Measurements from ENCODE around the gene GRK5.

Gene GRK5

DNA sequence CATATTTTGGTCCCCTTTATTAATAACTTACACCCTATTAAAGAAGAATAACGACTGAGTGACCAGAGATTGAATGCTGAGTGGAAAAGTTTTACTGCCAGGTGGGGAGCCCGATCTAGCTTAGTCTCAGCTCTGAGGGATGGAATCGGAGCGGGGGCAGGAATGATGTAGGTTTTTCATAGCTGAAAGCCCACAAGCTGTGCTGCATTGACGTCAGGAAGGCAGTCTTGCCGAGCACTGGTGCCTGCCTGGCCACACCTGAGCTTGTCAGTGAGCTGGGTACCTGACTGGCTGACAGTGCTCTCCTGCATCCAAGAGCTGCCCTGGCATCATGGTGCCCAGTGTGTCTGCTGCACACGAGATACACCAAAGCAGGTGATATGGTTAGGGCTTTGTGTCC lies 34.8 kb downstream of the GRK5 start:
- DNase-seq (ENCODE audit: low read depth): no peak
- no peak overlapping the region for H3K4me3 ChIP-seq (ENCODE audit: low read depth, low read length)
- TF ChIP-seq, protein P1, sequence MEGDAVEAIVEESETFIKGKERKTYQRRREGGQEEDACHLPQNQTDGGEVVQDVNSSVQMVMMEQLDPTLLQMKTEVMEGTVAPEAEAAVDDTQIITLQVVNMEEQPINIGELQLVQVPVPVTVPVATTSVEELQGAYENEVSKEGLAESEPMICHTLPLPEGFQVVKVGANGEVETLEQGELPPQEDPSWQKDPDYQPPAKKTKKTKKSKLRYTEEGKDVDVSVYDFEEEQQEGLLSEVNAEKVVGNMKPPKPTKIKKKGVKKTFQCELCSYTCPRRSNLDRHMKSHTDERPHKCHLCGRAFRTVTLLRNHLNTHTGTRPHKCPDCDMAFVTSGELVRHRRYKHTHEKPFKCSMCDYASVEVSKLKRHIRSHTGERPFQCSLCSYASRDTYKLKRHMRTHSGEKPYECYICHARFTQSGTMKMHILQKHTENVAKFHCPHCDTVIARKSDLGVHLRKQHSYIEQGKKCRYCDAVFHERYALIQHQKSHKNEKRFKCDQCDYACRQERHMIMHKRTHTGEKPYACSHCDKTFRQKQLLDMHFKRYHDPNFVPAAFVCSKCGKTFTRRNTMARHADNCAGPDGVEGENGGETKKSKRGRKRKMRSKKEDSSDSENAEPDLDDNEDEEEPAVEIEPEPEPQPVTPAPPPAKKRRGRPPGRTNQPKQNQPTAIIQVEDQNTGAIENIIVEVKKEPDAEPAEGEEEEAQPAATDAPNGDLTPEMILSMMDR (IDR thresholded peaks at IDR 0.05; ENCODE audit: control insufficient read depth, extremely low read depth, insufficient read depth): no peak

DNA sequence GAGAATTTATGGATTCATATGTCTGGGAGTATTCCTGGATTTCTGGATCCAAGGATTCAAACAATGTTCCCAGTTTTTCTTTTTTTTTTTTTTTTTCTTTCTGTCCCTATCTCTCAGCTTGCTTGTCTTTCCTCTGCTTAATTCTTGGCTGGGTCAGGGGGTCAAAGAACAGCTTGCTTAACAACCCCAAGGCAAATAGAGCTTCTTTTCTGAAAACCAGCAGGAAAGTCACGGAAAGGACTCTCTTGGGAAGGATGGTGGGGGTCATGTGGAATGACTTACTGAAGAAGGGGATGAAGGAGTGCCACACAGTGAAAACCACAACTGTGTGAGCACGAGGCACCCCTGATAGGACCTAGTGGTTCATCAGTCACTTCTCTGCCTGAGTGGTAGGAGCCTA lies 36.1 kb downstream of the GRK5 start:
- TF ChIP-seq, protein P1 (IDR thresholded peaks at IDR 0.05; ENCODE audit: control insufficient read depth, extremely low read depth, insufficient read depth): no peak
- DNase-seq (ENCODE audit: low read depth): no peak
- H3K4me3 ChIP-seq (ENCODE audit: low read depth, low read length): no peak overlapping the region

DNA sequence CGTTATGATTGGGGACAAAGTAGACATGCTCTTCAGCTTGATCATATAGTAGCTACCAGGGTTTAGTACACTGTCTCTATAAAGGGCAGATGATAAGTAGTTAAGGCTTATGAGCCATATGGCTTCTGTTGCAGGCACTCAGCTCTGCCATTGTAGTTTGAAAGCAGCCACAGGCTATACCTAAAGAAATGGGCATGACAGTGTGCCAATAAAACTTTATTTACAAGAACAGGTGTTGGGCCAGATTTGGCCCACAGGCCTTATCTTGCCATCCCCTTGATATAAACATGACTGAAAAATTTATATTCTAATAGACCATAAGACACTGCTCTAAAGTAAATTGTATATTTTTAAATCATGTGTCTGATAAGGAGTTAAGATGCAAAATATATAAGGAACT lies 36.6 kb downstream of the GRK5 start:
- H3K4me3 ChIP-seq (ENCODE audit: low read depth, low read length): no peak overlapping the region
- TF ChIP-seq, protein P1 (IDR thresholded peaks at IDR 0.05; ENCODE audit: control insufficient read depth, extremely low read depth, insufficient read depth): no peak
- DNase-seq (ENCODE audit: low read depth): no peak

DNA sequence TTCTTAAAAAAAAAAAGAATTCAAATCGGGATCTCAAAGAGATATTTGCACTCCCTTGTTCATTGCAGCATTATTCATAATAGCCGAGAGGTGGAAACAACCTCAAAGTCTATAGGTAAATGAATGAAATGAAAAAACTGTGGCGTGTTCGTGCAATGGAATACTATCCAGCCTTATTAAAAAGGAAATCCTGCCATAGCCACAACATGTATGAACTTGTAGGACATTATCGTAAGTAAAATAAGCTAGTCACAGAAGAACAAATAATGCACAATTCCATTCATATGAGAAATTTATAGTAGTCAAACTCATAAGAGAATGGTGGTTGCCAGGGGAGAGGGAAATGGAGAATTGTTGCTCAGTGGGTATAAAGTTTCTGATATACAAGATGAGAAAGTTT lies 37.9 kb downstream of the GRK5 start:
- no peak for DNase-seq (ENCODE audit: low read depth)
- TF ChIP-seq, protein P1 (IDR thresholded peaks at IDR 0.05; ENCODE audit: control insufficient read depth, extremely low read depth, insufficient read depth): no peak

DNA sequence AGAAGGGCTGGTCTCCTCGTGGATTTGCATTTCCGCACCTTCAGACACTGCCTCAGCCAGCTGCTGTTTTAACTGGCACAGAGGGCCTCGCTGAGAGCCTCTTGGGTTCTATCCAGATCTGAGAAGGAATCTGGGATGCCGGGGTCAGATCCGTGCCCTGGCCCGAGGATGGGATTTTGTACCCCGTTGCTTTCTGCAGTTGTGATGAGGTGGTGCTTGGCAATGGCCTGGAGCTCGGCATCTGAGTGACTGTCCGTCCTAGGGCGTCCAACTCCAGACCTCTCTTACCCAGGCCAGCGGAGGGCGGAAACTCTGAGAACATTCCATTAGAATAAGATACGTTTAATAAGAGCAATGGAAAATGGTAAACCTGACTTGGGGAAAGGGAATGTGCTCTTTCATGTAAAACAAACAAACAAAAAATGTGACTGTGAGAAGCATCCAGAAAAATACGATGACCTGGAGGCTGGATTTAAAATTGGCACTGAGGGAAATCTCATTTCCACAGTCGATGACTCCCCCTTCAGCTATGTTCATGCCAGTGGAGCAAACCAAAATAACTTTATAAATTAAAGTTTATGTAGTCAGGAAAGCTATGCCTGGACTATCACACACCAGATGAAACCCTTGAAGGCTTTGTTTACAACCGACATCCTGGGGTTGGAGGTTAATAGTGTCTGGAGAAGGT lies 39.6 kb downstream of the GRK5 start:
- H3K4me3 ChIP-seq (ENCODE audit: low read depth, low read length): no peak overlapping the region
- no peak for DNase-seq (ENCODE audit: low read depth)
- TF ChIP-seq, protein P1 (IDR thresholded peaks at IDR 0.05; ENCODE audit: control insufficient read depth, extremely low read depth, insufficient read depth): no peak

More for the DNA sequence above, 37.9 kb downstream of the GRK5 start:
- H3K4me3 ChIP-seq (ENCODE audit: low read depth, low read length): no peak overlapping the region

DNA sequence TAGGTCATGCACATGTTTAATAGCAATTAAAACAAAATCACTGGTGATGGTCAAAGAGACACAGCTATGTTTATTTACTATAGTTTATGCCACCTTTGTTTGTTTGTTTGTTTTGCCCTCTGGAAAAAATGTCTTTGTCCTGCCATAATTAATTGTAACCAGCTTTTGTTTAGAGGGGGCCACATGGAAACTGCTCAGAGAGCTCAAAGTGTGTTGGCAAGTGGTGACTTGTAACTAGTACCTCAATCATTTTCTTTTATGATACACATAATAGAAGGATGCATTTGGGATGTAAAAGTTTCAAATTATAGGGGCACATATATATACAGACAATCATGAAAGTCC lies 40.2 kb downstream of the GRK5 start:
- DNase-seq (ENCODE audit: low read depth): no peak
- TF ChIP-seq, protein P1 (IDR thresholded peaks at IDR 0.05; ENCODE audit: control insufficient read depth, extremely low read depth, insufficient read depth): no peak
- no peak overlapping the region for H3K4me3 ChIP-seq (ENCODE audit: low read depth, low read length)

DNA sequence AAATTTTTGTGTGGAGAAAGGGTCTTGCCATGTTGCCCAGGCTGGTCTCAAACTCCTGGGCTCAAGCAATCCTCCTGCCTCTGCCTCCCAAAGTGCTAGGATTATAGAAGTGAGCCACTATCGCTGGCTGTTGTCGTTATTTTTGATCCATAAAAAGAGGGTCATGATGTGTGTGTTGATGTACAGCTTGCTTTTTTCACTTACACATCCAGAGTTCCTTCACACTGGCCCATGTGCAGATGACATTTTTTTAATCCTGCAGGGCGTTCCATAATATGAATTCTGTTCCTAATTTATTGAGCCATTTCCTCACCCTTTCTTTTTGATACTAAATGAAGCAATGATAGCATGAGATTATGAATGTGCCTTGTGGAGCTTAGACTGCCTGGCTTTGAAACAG lies 40.8 kb downstream of the GRK5 start:
- H3K4me3 ChIP-seq (ENCODE audit: low read depth, low read length): no peak overlapping the region
- TF ChIP-seq, protein P1 (IDR thresholded peaks at IDR 0.05; ENCODE audit: control insufficient read depth, extremely low read depth, insufficient read depth): no peak
- DNase-seq (ENCODE audit: low read depth): no peak
